Measurements from ENCODE around the gene POLDIP2.

POLDIP2 gene

DNA sequence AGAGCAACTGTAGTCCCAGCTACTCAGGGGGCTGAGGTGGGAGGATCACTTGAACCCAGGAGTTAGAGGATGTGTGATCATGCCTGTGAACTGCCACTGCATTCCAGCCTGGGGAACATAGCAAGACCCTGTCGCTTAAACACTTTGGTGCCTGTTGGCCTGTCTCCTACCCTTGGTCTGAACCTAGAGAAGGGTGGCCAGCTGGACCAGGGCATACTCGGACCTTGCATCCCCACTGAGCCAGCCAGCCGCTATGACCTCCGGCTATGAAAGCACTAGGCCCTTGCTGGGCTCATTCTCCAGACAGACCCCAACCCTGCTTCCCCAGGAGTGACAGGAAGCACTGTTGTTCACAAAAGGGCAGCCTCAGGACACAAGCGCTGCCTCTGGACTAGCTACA, 26.7 kb downstream of the POLDIP2 start:
- TF ChIP-seq POLR2AphosphoS5 (IDR thresholded peaks at IDR 0.05; ENCODE audit: low read depth, low read length) = peak; percentile 65
- TF ChIP-seq TAF1 (IDR thresholded peaks at IDR 0.05; ENCODE audit: borderline replicate concordance, low read depth, low read length) = no peak
- FAIRE-seq = no peak
- no peak for DNase-seq (ENCODE audit: insufficient read length)

DNA sequence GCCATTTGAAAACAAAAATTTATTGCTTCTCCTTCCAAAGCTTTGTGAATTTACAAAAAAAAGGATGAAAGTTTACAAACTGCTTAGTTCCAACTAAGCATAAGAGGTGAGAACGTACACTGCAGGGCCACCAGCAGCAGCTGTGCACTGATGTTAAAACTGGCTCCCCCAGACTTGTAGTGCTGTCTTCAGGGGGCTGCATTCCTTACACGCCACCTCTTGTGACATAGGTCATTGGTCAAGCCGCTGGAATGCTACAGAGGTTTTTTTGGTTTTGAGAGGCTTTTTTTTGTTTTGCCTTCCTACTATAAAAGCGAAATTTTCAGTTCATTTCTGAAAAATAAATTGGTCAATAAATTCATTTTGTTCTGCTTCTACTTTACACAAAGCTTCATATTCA, 29.0 kb downstream of the POLDIP2 start:
- TF ChIP-seq TAF1 (IDR thresholded peaks at IDR 0.05; ENCODE audit: borderline replicate concordance, low read depth, low read length) (no peak), POLR2AphosphoS5 (IDR thresholded peaks at IDR 0.05; ENCODE audit: low read depth, low read length) (no peak), POLR2A (IDR thresholded peaks at IDR 0.05; ENCODE audit: low read depth, low read length) (peak; percentile 34; the same call in 1 of the 2 replicates)
- DNase-seq (ENCODE audit: insufficient read length) (no peak), FAIRE-seq (no peak)

DNA sequence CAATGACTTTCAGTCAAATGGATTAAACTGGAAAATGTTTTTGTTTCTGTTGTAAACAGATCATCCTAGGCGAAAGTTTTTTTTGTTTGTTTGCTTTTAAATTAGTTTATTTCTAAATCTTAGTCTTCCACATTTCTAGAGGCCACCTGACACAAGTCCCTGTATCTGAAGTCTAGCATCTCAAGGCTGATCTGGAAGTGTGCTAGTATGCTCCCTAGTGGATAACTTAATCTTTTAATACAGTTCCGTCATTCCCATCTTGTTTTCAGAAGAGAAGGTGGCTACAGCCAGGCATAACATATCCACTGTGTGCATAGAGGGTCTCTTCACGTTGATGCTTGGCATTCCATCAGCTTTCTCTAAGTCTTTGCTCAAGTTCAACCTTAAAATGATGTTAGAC, 29.6 kb downstream of the POLDIP2 start:
- FAIRE-seq = no peak
- DNase-seq (ENCODE audit: insufficient read length) = no peak
- TF ChIP-seq POLR2AphosphoS5 (IDR thresholded peaks at IDR 0.05; ENCODE audit: low read depth, low read length) (no peak), POLR2A (IDR thresholded peaks at IDR 0.05; ENCODE audit: low read depth, low read length) (no peak), TAF1 (IDR thresholded peaks at IDR 0.05; ENCODE audit: borderline replicate concordance, low read depth, low read length) (no peak)

DNA sequence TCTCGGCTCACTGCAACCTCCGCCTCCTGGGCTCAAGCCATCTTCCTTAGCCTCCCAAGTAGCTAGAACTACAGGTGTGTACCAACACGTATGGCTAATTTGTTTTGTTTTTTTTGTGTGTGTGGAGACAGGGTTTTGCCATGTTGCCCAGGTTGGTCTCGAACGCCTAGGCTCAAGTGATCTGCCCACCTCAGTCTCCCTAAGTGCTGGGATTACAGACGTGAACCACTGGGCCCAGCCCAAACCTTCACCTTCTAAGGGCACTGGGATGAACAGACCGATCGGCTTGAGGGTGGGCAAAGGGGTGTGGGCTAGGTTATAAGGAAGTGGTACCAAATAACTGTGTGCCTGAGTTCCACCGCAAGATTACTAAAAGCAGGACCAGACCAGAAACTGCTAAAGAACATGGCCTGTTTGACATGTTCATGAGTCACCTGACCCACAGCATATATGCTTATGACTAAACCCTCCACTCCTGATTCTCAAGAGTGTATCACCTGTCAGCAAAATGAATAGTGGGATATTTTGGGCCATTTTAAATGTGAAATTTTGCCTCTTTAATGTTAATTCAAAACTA, 30.2 kb downstream of the POLDIP2 start:
- TF ChIP-seq POLR2AphosphoS5 (IDR thresholded peaks at IDR 0.05; ENCODE audit: low read depth, low read length) (no peak), POLR2A (IDR thresholded peaks at IDR 0.05; ENCODE audit: low read depth, low read length) (no peak), TAF1 (IDR thresholded peaks at IDR 0.05; ENCODE audit: borderline replicate concordance, low read depth, low read length) (no peak)
- DNase-seq (ENCODE audit: insufficient read length) (no peak), FAIRE-seq (peak; percentile 74)

DNA sequence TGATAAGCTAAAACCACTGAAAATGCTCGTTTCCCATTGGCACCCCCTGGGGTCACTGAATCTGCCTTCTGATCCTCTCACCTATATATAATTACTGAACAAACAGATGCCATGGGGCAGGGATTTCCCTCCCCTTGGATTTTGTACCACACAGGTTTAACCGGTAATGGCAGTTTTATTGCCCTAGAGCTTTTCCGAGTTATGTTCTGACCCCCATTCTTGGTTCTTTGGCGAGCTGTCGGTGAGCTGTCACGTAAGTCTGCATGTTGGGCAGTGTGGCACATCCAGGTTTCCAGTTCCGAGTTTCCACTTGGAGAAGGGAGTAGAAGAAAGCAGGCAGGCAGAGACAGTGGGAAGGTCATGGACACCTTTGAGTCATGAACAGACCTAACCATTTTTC, 31.2 kb downstream of the POLDIP2 start:
- DNase-seq (ENCODE audit: insufficient read length) (no peak), FAIRE-seq (no peak)
- TF ChIP-seq POLR2A (IDR thresholded peaks at IDR 0.05; ENCODE audit: low read depth, low read length) (no peak), POLR2AphosphoS5 (IDR thresholded peaks at IDR 0.05; ENCODE audit: low read depth, low read length) (no peak), TAF1 (IDR thresholded peaks at IDR 0.05; ENCODE audit: borderline replicate concordance, low read depth, low read length) (no peak)

DNA sequence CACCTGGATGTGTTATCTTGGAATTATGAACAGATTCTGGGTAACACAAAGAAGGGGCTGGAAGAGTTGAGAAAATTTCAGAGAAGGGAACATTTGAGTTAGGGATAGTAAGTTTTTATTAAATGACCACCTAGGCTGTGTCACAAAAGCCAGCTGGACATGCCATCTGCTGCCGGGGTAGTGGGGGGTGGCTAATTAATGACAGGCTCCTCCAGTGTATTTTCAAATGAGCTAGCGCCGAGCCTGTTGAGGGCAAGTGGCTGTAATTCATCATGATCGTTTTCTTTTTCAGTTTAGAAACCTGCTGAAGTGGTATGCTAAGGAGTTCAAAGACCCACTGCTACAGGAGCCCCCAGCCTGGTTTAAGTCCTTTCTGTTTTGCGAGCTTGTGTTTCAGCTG, 32.1 kb downstream of the POLDIP2 start:
- TF ChIP-seq TAF1 (IDR thresholded peaks at IDR 0.05; ENCODE audit: borderline replicate concordance, low read depth, low read length) (no peak), POLR2AphosphoS5 (IDR thresholded peaks at IDR 0.05; ENCODE audit: low read depth, low read length) (no peak), POLR2A (IDR thresholded peaks at IDR 0.05; ENCODE audit: low read depth, low read length) (no peak)
- DNase-seq (ENCODE audit: insufficient read length) (no peak), FAIRE-seq (no peak)

DNA sequence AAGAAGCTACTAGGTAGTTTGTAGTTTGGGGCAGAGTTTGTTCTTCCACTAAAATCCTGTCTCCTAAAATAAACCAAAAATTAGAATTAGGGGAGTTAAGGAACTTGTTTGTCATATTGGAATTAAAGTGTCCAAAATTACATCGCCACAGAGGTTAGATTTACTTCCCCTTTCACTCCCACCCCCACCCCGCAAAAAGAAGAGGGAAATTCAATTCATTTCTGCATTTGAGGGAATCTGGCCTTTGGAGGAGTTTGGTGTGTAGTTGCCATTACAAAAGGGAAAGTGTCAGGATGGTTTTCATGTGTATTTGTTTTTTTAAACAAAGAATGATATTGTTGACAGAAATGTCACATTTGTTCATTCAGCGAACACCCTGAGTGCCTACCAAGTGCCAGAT, 32.5 kb downstream of the POLDIP2 start:
- no peak for FAIRE-seq
- DNase-seq (ENCODE audit: insufficient read length) = no peak
- TF ChIP-seq POLR2AphosphoS5 (IDR thresholded peaks at IDR 0.05; ENCODE audit: low read depth, low read length) (no peak), POLR2A (IDR thresholded peaks at IDR 0.05; ENCODE audit: low read depth, low read length) (no peak), TAF1 (IDR thresholded peaks at IDR 0.05; ENCODE audit: borderline replicate concordance, low read depth, low read length) (no peak)

DNA sequence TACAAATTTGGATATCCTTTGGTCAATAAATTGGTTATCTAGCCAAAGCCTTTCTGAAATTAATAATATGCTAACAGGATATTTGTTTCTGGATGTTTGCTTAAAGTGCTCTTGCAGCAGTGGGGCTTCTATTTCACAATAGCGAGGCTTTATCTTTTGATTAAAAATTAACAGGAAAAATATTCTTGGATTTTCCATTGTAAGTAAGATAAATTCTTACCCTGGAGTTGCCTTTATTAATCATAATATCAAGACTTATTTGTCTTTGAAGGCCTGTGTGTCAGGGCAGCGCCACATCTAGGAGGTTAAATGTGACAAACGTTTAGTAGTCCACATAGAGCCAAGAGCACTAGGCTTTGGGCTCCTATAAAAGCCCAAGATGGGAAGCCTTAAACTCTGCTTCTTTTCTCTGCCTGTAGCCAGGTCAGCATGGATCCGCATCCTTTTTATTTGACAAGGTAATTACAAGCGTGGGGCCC, 33.0 kb downstream of the POLDIP2 start:
- DNase-seq (ENCODE audit: insufficient read length) (no peak), FAIRE-seq (no peak)
- no peak for TF ChIP-seq POLR2AphosphoS5 (IDR thresholded peaks at IDR 0.05; ENCODE audit: low read depth, low read length)
- no peak for TF ChIP-seq TAF1 (IDR thresholded peaks at IDR 0.05; ENCODE audit: borderline replicate concordance, low read depth, low read length)
- TF ChIP-seq POLR2A (IDR thresholded peaks at IDR 0.05; ENCODE audit: low read depth, low read length) = no peak

DNA sequence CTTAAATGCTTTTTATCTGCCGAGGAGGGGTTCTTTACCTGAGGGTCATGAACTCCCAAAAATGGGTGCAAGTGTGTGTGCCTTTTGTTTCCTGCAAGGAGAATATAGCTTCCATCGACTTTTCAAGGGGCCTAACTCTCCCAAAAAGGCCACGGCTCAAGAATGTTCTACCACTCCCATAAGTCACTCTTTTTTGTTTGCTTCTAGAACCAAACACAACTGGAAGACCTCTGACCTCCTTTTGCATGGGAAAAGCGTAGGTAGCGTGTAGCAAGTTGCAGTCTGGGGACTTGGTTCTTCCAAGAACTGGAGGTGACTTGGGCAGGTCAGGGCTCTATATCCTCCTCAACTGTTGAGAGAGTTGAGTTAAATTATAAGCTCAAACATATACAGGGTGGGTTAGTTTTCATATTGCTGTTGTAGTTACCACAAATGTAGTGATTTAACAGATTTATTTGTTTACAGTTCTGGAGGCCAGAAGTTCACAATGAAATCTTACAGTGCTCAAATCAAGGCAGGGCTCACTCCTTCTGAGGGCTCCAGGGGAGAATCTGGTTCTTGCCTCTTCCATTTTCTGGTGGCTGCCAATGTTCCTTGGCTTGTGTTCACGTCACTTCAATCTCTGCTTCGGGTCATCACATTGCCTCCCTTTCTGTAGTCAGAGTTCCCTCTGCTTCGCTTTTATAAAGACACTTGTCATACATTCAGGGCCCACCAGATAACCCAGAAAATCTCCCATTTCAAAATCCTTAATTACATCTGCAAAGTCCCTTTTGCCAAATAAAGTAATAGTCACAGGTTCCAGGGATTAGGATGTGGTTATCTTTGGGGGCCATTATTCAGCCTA, 36.9 kb downstream of the POLDIP2 start:
- DNase-seq (ENCODE audit: insufficient read length) (no peak), FAIRE-seq (no peak)
- TF ChIP-seq POLR2AphosphoS5 (IDR thresholded peaks at IDR 0.05; ENCODE audit: low read depth, low read length) = no peak
- no peak for TF ChIP-seq POLR2A (IDR thresholded peaks at IDR 0.05; ENCODE audit: low read depth, low read length)
- TF ChIP-seq TAF1 (IDR thresholded peaks at IDR 0.05; ENCODE audit: borderline replicate concordance, low read depth, low read length) = no peak

DNA sequence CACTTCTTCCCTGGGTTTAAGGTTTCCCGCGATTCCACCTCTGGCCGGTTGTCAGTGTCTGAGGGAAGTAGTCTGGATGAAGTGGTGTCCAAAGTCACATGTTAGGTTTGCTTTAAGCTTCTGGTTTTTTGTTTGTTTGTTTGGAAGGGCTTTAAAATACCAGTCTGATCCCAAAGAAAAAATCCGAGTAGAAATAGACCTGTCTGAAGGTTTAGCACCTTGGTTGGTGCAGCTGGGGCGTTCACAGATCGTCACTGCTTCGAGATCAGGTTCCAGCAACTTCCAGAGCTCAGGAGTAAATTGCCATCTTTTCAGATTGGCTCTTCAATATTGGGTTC, 37.8 kb downstream of the POLDIP2 start:
- FAIRE-seq (no peak), DNase-seq (ENCODE audit: insufficient read length) (no peak)
- TF ChIP-seq POLR2AphosphoS5 (IDR thresholded peaks at IDR 0.05; ENCODE audit: low read depth, low read length) (no peak), TAF1 (IDR thresholded peaks at IDR 0.05; ENCODE audit: borderline replicate concordance, low read depth, low read length) (no peak), POLR2A (IDR thresholded peaks at IDR 0.05; ENCODE audit: low read depth, low read length) (no peak)

DNA sequence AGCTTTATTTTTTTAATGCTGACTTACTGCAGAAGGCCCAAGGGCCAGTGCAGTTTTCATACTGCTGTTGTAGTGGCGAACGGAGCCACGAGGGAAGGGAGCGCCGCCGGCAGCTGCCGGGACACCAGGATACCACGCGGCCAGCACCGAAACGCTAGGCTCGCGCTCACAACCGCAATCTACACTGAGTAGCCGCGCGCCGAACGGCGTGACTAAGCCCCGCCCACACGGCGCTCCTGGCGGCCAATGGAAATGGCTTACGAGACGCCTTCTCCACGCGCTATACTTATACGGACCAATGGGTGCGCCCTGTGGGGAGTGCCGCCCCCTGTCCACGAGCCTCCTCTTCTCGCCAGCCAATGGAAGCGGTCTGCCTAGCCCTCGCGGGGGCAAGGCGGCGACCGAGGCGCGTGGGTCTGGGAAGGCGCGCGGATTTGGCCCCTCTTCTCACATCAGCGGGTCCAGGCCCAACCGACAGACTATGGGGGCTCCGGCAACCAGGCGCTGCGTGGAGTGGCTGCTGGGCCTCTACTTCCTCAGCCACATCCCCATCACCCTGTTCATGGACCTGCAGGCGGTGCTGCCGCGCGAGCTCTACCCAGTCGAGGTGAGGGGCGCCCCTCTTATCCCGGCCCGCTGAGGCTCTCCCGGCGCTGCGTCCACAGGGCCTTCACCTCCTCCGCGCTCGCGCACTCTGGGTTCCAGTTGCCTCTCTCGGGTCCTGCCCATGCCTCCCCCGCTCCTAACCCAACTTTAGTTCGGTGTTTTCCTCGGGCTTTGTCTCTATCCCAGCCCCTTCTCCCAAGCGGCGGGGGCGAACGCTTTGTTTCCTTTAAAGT, 38.3 kb downstream of the POLDIP2 start, which contains the start of gene TMEM97:
TMEM97 (plus strand) TSS at position 442 of the 839 bp plus-strand sequence; CDS start at position 482, 40 bp downstream.
- FAIRE-seq = peak; percentile 96
- DNase-seq (ENCODE audit: insufficient read length) = peak; percentile 94
- TF ChIP-seq POLR2A (IDR thresholded peaks at IDR 0.05; ENCODE audit: low read depth, low read length) (peak; percentile 84), POLR2AphosphoS5 (IDR thresholded peaks at IDR 0.05; ENCODE audit: low read depth, low read length) (peak; percentile 81), TAF1 (IDR thresholded peaks at IDR 0.05; ENCODE audit: borderline replicate concordance, low read depth, low read length) (peak; percentile 32)
